Fibroblast of villous mesenchyme (primary cell): Measurements from ENCODE around the gene MAP7. TPM values are rescaled to one million over a fixed set of nuclear protein-coding genes. Genes with fewer than 3 reads are reported as not detected.
"Not testable (repeated sequence)": the region's sequence is repeated elsewhere in the genome, so short reads cannot be mapped to it uniquely, and the experiment has no call there.

Source experiments
- DNase-seq: peaks from one replicate; pipeline ENCODE4 v3.0.0-alpha.2; 2010; ENCODE audit warnings: low read depth
- H3K4me3 ChIP-seq: 2 replicates; pipeline ENCODE4 v1.5.1; 2011; ENCODE audit warnings: low read depth, mild to moderate bottlenecking, low read length
- total RNA-seq: library from RNA; depleted of rRNA; stranded (reverse); fragments of >200 nt; gene quantifications from 2 replicates; pipeline ENCODE4 v1.2.3, GENCODE V29; 2012
- TF ChIP-seq, protein P1 (sequence below): IDR thresholded peaks from 2 replicates; pipeline ENCODE4 v1.5.1; 2012; ENCODE audit warnings: low read depth, mild to moderate bottlenecking, low read length; ENCODE audit not compliant: insufficient read depth

MAP7 gene
- total RNA-seq, 1 donor = 1.3 TPM

DNA sequence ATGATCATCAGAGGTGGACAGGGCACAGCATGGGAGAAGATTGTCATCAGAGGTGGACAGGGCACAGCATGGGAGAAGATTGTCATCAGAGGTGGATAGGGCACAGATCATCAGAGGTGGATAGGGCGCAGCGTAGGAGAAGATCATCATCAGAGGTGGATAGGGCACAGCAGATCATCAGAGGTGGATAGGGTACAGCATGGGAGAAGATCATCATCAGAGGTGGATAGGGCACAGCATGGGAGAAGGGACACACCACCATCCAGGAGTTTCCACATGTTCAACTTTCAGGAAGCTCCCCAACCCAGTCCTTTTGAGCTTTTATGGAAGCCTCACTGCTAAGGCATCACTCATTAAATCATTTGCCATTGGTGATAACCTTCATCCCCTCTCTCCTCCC, 104.1 kb downstream of the MAP7 start:
- TF ChIP-seq, protein P1, sequence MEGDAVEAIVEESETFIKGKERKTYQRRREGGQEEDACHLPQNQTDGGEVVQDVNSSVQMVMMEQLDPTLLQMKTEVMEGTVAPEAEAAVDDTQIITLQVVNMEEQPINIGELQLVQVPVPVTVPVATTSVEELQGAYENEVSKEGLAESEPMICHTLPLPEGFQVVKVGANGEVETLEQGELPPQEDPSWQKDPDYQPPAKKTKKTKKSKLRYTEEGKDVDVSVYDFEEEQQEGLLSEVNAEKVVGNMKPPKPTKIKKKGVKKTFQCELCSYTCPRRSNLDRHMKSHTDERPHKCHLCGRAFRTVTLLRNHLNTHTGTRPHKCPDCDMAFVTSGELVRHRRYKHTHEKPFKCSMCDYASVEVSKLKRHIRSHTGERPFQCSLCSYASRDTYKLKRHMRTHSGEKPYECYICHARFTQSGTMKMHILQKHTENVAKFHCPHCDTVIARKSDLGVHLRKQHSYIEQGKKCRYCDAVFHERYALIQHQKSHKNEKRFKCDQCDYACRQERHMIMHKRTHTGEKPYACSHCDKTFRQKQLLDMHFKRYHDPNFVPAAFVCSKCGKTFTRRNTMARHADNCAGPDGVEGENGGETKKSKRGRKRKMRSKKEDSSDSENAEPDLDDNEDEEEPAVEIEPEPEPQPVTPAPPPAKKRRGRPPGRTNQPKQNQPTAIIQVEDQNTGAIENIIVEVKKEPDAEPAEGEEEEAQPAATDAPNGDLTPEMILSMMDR = no peak
- no peak for DNase-seq
- no peak overlapping the region for H3K4me3 ChIP-seq

- H3K4me3 ChIP-seq = no peak overlapping the region
- no peak for DNase-seq
- TF ChIP-seq, protein P1 = no peak
These were observed 105.2 kb downstream of the MAP7 start for GRCh38 chr6:136445063-136445462.

DNA sequence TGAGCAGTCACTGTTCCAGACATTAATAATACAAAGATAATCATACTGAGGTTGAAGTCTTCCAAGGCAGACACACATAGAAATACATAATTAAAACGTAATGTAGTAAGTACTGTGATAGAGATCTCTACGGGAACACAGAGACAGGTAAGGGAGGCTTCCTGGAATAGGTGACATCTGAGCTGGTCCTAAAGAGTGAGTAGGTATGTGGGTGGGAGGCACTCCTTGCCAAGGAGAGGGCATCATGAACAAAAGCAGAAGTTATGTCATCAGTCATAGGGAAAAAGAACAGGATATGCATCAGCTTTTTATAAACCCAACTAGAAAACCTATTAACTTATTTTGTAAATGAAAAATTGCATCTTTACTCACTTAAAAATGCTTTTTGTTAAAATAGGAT, 110.0 kb downstream of the MAP7 start:
- H3K4me3 ChIP-seq = no peak overlapping the region
- TF ChIP-seq, protein P1 = no peak
- no peak for DNase-seq

DNA sequence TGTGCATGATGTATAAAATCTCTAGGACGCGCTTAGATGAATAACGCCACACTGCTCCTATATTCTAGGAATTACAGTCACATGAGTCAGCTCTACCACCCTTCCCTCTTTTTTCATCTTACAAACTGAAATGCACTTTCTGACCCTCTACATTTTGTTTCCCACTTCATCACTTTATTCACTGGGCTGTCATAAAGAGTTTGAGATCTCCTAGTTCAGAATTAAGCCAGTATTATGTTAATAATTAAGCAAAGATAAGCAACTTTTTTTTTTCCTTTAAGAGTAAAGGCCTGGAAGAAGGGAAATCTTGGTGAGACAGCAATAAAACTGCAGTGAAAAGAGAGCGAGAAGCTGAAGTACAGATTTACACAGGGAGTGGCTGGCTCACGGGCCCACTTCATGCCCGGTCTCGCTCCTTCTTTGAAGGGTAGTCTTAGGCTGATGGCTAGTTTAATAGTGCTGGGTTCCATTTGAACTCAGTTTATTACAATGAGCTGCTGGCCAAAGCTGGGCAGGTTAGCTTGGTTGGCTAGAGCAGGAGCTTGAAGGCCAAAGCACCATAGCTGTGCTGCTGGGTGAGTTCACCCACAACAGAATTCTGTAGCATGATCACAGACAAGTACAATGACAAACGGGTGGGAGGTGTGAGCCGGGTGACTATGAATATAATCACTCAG, 110.6 kb downstream of the MAP7 start:
- DNase-seq = no peak
- TF ChIP-seq, protein P1 = no peak

GRCh38 chr6:136438441-136438840, 111.8 kb downstream of the MAP7 start:
- DNase-seq = no peak
- TF ChIP-seq, protein P1 = no peak
- H3K4me3 ChIP-seq = no peak overlapping the region

More for the DNA sequence above, 110.6 kb downstream of the MAP7 start:
- H3K4me3 ChIP-seq = no peak overlapping the region

GRCh38 chr6:136437246-136437645, 113.0 kb downstream of the MAP7 start:
- no peak overlapping the region for H3K4me3 ChIP-seq
- no peak for DNase-seq
- TF ChIP-seq, protein P1 = no peak

GRCh38 chr6:136435101-136435500, 115.1 kb downstream of the MAP7 start:
- TF ChIP-seq, protein P1 = no peak
- no peak overlapping the region for H3K4me3 ChIP-seq
- no peak for DNase-seq

DNA sequence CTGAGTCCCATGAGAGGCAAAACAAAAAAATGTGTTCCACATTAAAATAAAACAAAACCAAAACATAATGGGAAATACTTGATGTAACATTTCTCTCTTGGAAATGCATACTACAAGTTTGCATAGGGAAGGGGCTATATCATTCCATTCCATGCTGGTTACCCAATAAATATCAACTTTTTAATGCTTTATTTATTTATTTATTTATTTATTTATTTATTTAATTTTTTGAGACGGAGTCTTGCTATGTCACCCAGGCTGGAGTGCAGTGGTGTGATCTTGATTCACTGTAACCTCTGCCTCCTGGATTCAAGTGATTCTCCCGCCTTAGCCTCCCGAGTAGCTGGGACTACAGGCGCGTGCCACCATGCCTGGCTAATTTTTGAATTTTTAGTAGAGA, 118.9 kb downstream of the MAP7 start:
- not testable (repeated sequence) for H3K4me3 ChIP-seq, DNase-seq
